WTC11 (cell line): ENCODE data around the gene DUSP22. TPM values are rescaled to one million over a fixed set of nuclear protein-coding genes. Genes with fewer than 3 reads are reported as not detected.

ENCODE experiments used
- ATAC-seq: fragments of 200-7000 bp; cut with Tn5 transposase; 2 replicates; pipeline ENCODE4 v1.10.0; 2021; ENCODE audit warnings: mild to moderate bottlenecking, moderate library complexity
- CTCF ChIA-PET: fragments of 300-600 bp; sonication (Branson Sonifier 250); formaldehyde crosslinking; loops from one replicate; lab custom pipeline; 2021; ENCODE audit warnings: antibody characterized with exemption; lab: Charles Lee
- POLR2A ChIA-PET: fragments of 350-600 bp; sonication (Branson Sonifier 250); formaldehyde crosslinking; loops from one replicate; lab custom pipeline; 2021; ENCODE audit warnings: antibody characterized with exemption; lab: Charles Lee
- DNase-seq: peaks from one replicate; pipeline ENCODE4 v3.0.0; 2021; ENCODE audit warnings: low spot score
- H3K27ac Mint-ChIP-seq: 2 replicates; pipeline ENCODE4 v1.8.0; 2021; ENCODE audit warnings: mixed read lengths
- H3K27me3 Mint-ChIP-seq: 2 replicates; pipeline ENCODE4 v1.8.0; 2021; ENCODE audit warnings: low read depth, mild to moderate bottlenecking, moderate library complexity, mixed read lengths
- H3K36me3 Mint-ChIP-seq: 2 replicates; pipeline ENCODE4 v1.8.0; 2021; ENCODE audit warnings: mixed read lengths
- H3K4me1 Mint-ChIP-seq: 2 replicates; pipeline ENCODE4 v1.8.0; 2022; ENCODE audit warnings: mixed read lengths
- H3K4me3 Mint-ChIP-seq: 2 replicates; pipeline ENCODE4 v1.8.0; 2021; ENCODE audit warnings: mild to moderate bottlenecking, moderate library complexity, mixed read lengths
- H3K9me3 Mint-ChIP-seq: 2 replicates; pipeline ENCODE4 v1.8.0; 2021; ENCODE audit warnings: mixed read lengths
- CREM ChIP-seq: sonication (generic); formaldehyde crosslinking; IDR thresholded peaks from 2 replicates; pipeline ENCODE4 v1.8.1; 2022; ENCODE audit warnings: mild to moderate bottlenecking, missing genetic modification reagents, moderate library complexity
- EMX1 ChIP-seq: fragments of 250-450 bp; sonication (Bioruptor Pico); IDR thresholded peaks from 2 replicates; pipeline ENCODE4 v1.8.0; 2021; ENCODE audit warnings: mild to moderate bottlenecking
- FOXJ3 ChIP-seq: sonication (generic); formaldehyde crosslinking; IDR thresholded peaks from 2 replicates; pipeline ENCODE4 v1.9.0; 2021; ENCODE audit warnings: missing genetic modification reagents, mild to moderate bottlenecking, borderline replicate concordance
- FOXK1 ChIP-seq: sonication (generic); formaldehyde crosslinking; IDR thresholded peaks from 2 replicates; pipeline ENCODE4 v1.8.0; 2022; ENCODE audit warnings: mild to moderate bottlenecking, moderate library complexity, missing genetic modification reagents
- MXD4 ChIP-seq: fragments of 250-450 bp; sonication (Bioruptor Pico); IDR thresholded peaks from 2 replicates; pipeline ENCODE4 v1.8.0; 2021; ENCODE audit warnings: mild to moderate bottlenecking, moderate library complexity, borderline replicate concordance
- MYBL2 ChIP-seq: sonication (generic); formaldehyde crosslinking; IDR thresholded peaks from 2 replicates; pipeline ENCODE4 v1.8.1; 2023; ENCODE audit warnings: mild to moderate bottlenecking, moderate library complexity, missing genetic modification reagents
- NFYB ChIP-seq: sonication (generic); formaldehyde crosslinking; conservative IDR thresholded peaks from 2 replicates; pipeline ENCODE4 v1.8.0; 2022; ENCODE audit warnings: low read depth, missing genetic modification reagents
- NR3C1 ChIP-seq: sonication (generic); formaldehyde crosslinking; conservative IDR thresholded peaks from 2 replicates; pipeline ENCODE4 v1.8.1; 2023; ENCODE audit warnings: low read depth, mild to moderate bottlenecking, missing genetic modification reagents
- TCF7 ChIP-seq: sonication (generic); formaldehyde crosslinking; IDR thresholded peaks from 2 replicates; pipeline ENCODE4 v1.8.0; 2022; ENCODE audit warnings: mild to moderate bottlenecking, low read depth, missing genetic modification reagents, moderate library complexity
- TP53 ChIP-seq: sonication (generic); formaldehyde crosslinking; IDR thresholded peaks from 2 replicates; pipeline ENCODE4 v1.8.1; 2023; ENCODE audit warnings: mild to moderate bottlenecking, missing genetic modification reagents
- ZNF138 ChIP-seq: sonication (generic); formaldehyde crosslinking; conservative IDR thresholded peaks from 2 replicates; pipeline ENCODE4 v1.8.1; 2022; ENCODE audit warnings: mild to moderate bottlenecking, moderate library complexity, missing genetic modification reagents
- ZNF219 ChIP-seq: sonication (generic); formaldehyde crosslinking; IDR thresholded peaks from 2 replicates; pipeline ENCODE4 v1.8.0; 2023; ENCODE audit warnings: missing genetic modification reagents, mild to moderate bottlenecking, borderline replicate concordance
- ZNF232 ChIP-seq: sonication (generic); formaldehyde crosslinking; IDR thresholded peaks from 2 replicates; pipeline ENCODE4 v1.8.0; 2022; ENCODE audit warnings: mild to moderate bottlenecking, missing genetic modification reagents
- ZNF263 ChIP-seq: sonication (generic); formaldehyde crosslinking; IDR thresholded peaks from 2 replicates; pipeline ENCODE4 v1.8.1; 2022; ENCODE audit warnings: low read depth, mild to moderate bottlenecking, moderate library complexity, missing genetic modification reagents
- ZNF317 ChIP-seq: sonication (generic); formaldehyde crosslinking; IDR thresholded peaks from 2 replicates; pipeline ENCODE4 v1.8.1; 2023; ENCODE audit warnings: low read depth, mild to moderate bottlenecking, moderate library complexity, missing genetic modification reagents, borderline replicate concordance
- ZNF416 ChIP-seq: fragments of 250-450 bp; sonication (Bioruptor Pico); IDR thresholded peaks from 2 replicates; pipeline ENCODE4 v1.9.0; 2021; ENCODE audit warnings: mild to moderate bottlenecking, inconsistent platforms
- ZNF671 ChIP-seq: fragments of 250-450 bp; sonication (Bioruptor Pico); IDR thresholded peaks from 2 replicates; pipeline ENCODE4 v1.8.0; 2021; ENCODE audit warnings: mild to moderate bottlenecking
- total RNA-seq: library from RNA; stranded (reverse); gene quantifications from 3 replicates; pipeline ENCODE4 v1.2.3, GENCODE V29; 2021
- TF ChIP-seq, protein P1 (sequence below): sonication (generic); formaldehyde crosslinking; IDR thresholded peaks from 2 replicates; pipeline ENCODE4 v1.8.1; 2022; ENCODE audit warnings: mild to moderate bottlenecking, moderate library complexity, missing genetic modification reagents
- TF ChIP-seq, protein P2 (sequence below): sonication (generic); formaldehyde crosslinking; IDR thresholded peaks from 2 replicates; pipeline ENCODE4 v1.8.1; 2022; ENCODE audit warnings: low read depth, missing genetic modification reagents, borderline replicate concordance
- TF ChIP-seq, protein P3 (sequence below): fragments of 250-450 bp; sonication (Bioruptor Pico); IDR thresholded peaks from 2 replicates; pipeline ENCODE4 v1.9.0; 2021; ENCODE audit warnings: moderate library complexity, mild to moderate bottlenecking, inconsistent platforms, borderline replicate concordance
- TF ChIP-seq, protein P4 (sequence below): sonication (generic); formaldehyde crosslinking; IDR thresholded peaks from 2 replicates; pipeline ENCODE4 v1.8.0; 2022; ENCODE audit warnings: mild to moderate bottlenecking, missing genetic modification reagents
- TF ChIP-seq, protein P5 (sequence below): sonication (generic); formaldehyde crosslinking; IDR thresholded peaks from 2 replicates; pipeline ENCODE4 v1.8.1; 2023; ENCODE audit warnings: mild to moderate bottlenecking, missing genetic modification reagents, borderline replicate concordance
- TF ChIP-seq, protein P6 (sequence below): sonication (generic); formaldehyde crosslinking; IDR thresholded peaks from 2 replicates; pipeline ENCODE4 v1.8.1; 2022; ENCODE audit warnings: low read depth, mild to moderate bottlenecking, moderate library complexity, missing genetic modification reagents, borderline replicate concordance
- TF ChIP-seq, protein P7 (sequence below): sonication (generic); formaldehyde crosslinking; IDR thresholded peaks from 2 replicates; pipeline ENCODE4 v1.8.0; 2022; ENCODE audit warnings: mild to moderate bottlenecking, missing genetic modification reagents
- TF ChIP-seq, protein P8 (sequence below): sonication (generic); formaldehyde crosslinking; IDR thresholded peaks from 2 replicates; pipeline ENCODE4 v1.8.1; 2023; ENCODE audit warnings: mild to moderate bottlenecking, missing genetic modification reagents

DUSP22 gene
- total RNA-seq, 1 experiment from 2014 or later, result 38.5 TPM

DNA sequence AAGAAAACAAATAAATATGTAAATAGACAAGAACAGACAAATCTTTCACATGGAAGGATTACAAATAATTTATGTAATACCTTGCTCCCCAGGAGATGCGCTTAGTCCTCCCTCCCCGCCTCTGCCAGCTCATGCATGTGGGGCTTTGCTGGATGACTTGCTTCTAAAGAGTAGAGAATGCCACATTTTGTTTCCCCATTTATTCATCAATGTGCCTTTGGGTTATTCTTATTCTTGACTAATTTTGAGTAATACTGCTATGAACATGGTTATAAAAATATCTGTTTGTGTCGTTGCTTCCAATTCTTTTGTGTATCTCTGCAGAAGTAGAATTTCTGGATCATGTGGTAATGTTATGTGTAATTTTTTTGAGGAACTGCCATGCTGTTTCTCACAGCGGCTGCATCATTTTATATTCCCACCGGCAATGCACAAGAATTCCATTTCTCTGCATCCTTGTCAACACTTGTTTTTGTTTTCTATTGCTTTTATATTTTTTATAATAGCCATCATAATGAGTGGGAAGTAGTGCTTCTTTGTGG lies 23.8 kb upstream of the DUSP22 start:
- peaks cover 68% of the 10 kb centered on the region for H3K9me3 Mint-ChIP-seq

DNA sequence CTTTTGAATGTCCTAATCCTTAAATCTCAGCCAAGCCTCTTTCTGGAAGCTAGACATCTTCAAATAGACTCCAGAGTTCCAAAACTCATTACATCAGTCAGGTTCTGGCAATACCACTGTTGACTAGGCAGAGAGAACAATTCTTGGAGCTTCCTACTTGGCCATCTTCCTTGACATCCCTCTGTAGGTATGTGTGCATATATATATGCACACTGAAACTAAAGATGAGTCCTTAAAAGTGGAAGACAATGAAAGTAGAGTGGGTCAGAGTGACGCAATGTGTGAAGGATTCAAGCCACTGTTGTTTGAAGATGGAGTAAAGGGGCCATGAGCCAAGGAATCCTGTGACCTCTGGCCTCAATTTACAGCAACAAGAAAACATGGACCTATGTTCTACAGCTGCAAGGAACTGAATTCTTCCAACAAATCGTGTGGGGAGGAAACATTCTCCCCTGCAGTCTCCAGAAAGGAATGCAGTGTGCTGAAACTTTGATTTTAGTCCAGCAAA lies 18.7 kb upstream of the DUSP22 start:
- Mint-ChIP-seq H3K27ac (no peak overlapping the region), H3K27me3 (no peaks in the 10 kb centered on the region; the same call in 1 of the 2 replicates), H3K4me1 (no peaks in the 10 kb centered on the region), H3K4me3 (no peak overlapping the region), H3K9me3 (peaks cover 60% of the 10 kb centered on the region), H3K36me3 (peaks cover 22% of the 10 kb centered on the region)
- ChIA-PET POLR2A (no interaction called here), CTCF (no interaction called here)
- ATAC-seq (no peak), DNase-seq (no peak)
- TF ChIP-seq, protein P1, sequence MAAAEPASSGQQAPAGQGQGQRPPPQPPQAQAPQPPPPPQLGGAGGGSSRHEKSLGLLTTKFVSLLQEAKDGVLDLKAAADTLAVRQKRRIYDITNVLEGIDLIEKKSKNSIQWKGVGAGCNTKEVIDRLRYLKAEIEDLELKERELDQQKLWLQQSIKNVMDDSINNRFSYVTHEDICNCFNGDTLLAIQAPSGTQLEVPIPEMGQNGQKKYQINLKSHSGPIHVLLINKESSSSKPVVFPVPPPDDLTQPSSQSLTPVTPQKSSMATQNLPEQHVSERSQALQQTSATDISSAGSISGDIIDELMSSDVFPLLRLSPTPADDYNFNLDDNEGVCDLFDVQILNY (CRISPR knock-in tag), result no peak
- TF ChIP-seq ZNF232 (CRISPR knock-in tag) (no peak), ZNF263 (CRISPR knock-in tag) (no peak), MYBL2 (no peak), TP53 (CRISPR knock-in tag) (no peak)
- TF ChIP-seq, protein P2, sequence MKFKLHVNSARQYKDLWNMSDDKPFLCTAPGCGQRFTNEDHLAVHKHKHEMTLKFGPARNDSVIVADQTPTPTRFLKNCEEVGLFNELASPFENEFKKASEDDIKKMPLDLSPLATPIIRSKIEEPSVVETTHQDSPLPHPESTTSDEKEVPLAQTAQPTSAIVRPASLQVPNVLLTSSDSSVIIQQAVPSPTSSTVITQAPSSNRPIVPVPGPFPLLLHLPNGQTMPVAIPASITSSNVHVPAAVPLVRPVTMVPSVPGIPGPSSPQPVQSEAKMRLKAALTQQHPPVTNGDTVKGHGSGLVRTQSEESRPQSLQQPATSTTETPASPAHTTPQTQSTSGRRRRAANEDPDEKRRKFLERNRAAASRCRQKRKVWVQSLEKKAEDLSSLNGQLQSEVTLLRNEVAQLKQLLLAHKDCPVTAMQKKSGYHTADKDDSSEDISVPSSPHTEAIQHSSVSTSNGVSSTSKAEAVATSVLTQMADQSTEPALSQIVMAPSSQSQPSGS (CRISPR knock-in tag), result no peak
- TF ChIP-seq, protein P3, sequence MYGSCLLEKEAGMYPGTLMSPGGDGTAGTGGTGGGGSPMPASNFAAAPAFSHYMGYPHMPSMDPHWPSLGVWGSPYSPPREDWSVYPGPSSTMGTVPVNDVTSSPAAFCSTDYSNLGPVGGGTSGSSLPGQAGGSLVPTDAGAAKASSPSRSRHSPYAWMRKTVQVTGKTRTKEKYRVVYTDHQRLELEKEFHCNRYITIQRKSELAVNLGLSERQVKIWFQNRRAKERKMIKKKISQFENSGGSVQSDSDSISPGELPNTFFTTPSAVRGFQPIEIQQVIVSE, result no peak

More for the DNA sequence above, 23.8 kb upstream of the DUSP22 start:
- Mint-ChIP-seq H3K4me3 (no peak overlapping the region), H3K27ac (no peak overlapping the region)
- no peak for TF ChIP-seq ZNF219 (CRISPR knock-in tag)
- no peak for TF ChIP-seq NFYB
- TF ChIP-seq, protein P4, sequence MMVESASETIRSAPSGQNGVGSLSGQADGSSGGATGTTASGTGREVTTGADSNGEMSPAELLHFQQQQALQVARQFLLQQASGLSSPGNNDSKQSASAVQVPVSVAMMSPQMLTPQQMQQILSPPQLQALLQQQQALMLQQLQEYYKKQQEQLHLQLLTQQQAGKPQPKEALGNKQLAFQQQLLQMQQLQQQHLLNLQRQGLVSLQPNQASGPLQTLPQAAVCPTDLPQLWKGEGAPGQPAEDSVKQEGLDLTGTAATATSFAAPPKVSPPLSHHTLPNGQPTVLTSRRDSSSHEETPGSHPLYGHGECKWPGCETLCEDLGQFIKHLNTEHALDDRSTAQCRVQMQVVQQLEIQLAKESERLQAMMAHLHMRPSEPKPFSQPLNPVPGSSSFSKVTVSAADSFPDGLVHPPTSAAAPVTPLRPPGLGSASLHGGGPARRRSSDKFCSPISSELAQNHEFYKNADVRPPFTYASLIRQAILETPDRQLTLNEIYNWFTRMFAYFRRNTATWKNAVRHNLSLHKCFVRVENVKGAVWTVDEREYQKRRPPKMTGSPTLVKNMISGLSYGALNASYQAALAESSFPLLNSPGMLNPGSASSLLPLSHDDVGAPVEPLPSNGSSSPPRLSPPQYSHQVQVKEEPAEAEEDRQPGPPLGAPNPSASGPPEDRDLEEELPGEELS (CRISPR knock-in tag), result no peak
- no peak for TF ChIP-seq FOXJ3
- no peak for TF ChIP-seq ZNF416 (CRISPR knock-in tag)
- TF ChIP-seq FOXK1 (CRISPR knock-in tag), result no peak
- no peak for TF ChIP-seq ZNF138
- TF ChIP-seq ZNF671 (CRISPR knock-in tag), result no peak
- no peak for TF ChIP-seq TP53 (CRISPR knock-in tag)
- TF ChIP-seq, protein P5, sequence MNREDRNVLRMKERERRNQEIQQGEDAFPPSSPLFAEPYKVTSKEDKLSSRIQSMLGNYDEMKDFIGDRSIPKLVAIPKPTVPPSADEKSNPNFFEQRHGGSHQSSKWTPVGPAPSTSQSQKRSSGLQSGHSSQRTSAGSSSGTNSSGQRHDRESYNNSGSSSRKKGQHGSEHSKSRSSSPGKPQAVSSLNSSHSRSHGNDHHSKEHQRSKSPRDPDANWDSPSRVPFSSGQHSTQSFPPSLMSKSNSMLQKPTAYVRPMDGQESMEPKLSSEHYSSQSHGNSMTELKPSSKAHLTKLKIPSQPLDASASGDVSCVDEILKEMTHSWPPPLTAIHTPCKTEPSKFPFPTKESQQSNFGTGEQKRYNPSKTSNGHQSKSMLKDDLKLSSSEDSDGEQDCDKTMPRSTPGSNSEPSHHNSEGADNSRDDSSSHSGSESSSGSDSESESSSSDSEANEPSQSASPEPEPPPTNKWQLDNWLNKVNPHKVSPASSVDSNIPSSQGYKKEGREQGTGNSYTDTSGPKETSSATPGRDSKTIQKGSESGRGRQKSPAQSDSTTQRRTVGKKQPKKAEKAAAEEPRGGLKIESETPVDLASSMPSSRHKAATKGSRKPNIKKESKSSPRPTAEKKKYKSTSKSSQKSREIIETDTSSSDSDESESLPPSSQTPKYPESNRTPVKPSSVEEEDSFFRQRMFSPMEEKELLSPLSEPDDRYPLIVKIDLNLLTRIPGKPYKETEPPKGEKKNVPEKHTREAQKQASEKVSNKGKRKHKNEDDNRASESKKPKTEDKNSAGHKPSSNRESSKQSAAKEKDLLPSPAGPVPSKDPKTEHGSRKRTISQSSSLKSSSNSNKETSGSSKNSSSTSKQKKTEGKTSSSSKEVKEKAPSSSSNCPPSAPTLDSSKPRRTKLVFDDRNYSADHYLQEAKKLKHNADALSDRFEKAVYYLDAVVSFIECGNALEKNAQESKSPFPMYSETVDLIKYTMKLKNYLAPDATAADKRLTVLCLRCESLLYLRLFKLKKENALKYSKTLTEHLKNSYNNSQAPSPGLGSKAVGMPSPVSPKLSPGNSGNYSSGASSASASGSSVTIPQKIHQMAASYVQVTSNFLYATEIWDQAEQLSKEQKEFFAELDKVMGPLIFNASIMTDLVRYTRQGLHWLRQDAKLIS (CRISPR knock-in tag), result no peak
- TF ChIP-seq CREM (CRISPR knock-in tag), result no peak
- TF ChIP-seq MXD4 (CRISPR knock-in tag), result no peak
- TF ChIP-seq, protein P6, sequence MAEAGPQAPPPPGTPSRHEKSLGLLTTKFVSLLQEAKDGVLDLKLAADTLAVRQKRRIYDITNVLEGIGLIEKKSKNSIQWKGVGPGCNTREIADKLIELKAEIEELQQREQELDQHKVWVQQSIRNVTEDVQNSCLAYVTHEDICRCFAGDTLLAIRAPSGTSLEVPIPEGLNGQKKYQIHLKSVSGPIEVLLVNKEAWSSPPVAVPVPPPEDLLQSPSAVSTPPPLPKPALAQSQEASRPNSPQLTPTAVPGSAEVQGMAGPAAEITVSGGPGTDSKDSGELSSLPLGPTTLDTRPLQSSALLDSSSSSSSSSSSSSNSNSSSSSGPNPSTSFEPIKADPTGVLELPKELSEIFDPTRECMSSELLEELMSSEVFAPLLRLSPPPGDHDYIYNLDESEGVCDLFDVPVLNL (CRISPR knock-in tag), result no peak
- no peak for TF ChIP-seq ZNF317 (CRISPR knock-in tag)
- TF ChIP-seq TCF7, result no peak
- TF ChIP-seq NR3C1 (CRISPR knock-in tag), result no peak
- TF ChIP-seq ZNF232 (CRISPR knock-in tag), result no peak
- TF ChIP-seq EMX1 (CRISPR knock-in tag), result no peak
- TF ChIP-seq, protein P7, sequence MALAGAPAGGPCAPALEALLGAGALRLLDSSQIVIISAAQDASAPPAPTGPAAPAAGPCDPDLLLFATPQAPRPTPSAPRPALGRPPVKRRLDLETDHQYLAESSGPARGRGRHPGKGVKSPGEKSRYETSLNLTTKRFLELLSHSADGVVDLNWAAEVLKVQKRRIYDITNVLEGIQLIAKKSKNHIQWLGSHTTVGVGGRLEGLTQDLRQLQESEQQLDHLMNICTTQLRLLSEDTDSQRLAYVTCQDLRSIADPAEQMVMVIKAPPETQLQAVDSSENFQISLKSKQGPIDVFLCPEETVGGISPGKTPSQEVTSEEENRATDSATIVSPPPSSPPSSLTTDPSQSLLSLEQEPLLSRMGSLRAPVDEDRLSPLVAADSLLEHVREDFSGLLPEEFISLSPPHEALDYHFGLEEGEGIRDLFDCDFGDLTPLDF (CRISPR knock-in tag), result no peak
- TF ChIP-seq, protein P8, sequence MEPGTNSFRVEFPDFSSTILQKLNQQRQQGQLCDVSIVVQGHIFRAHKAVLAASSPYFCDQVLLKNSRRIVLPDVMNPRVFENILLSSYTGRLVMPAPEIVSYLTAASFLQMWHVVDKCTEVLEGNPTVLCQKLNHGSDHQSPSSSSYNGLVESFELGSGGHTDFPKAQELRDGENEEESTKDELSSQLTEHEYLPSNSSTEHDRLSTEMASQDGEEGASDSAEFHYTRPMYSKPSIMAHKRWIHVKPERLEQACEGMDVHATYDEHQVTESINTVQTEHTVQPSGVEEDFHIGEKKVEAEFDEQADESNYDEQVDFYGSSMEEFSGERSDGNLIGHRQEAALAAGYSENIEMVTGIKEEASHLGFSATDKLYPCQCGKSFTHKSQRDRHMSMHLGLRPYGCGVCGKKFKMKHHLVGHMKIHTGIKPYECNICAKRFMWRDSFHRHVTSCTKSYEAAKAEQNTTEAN, result no peak
- TF ChIP-seq, all 79 proteins: peak for 0
- Mint-ChIP-seq H3K27me3 (peaks cover 6% of the 10 kb centered on the region), H3K36me3 (peaks cover 18% of the 10 kb centered on the region), H3K4me1 (no peaks in the 10 kb centered on the region)
- ATAC-seq, result no peak
- CTCF ChIA-PET, result no interaction called here
- POLR2A ChIA-PET, result interaction anchor here (0.6 kb wide), 1 partner anchor 12 kb away, joined by 3 read pairs; no protein-coding TSS in a partner anchor
- no peak for DNase-seq
